Left lung (tissue), 10 donors: ENCODE results near the gene EFR3B. TPM values are rescaled to one million over a fixed set of nuclear protein-coding genes. Genes with fewer than 3 reads are reported as not detected.

Source experiments
- ATAC-seq: fragments of 200-7000 bp; cut with Tn5 transposase; one replicate; pipeline ENCODE4 v1.9.1; 2020; ENCODE audit warnings: moderate library complexity
- DNase-seq, 4 donors: peaks; one replicate each; pipeline ENCODE4 v3.0.0-alpha.2; 2013 to 2020
- H3K27ac ChIP-seq, 2 donors: fragments of 200-600 bp; sonication (generic) in 1 of 2; one replicate each; pipeline versions ENCODE4 v1.5.0 to v1.8.0; 2020 to 2021
- H3K27me3 ChIP-seq, 2 donors: fragments of 200-600 bp; sonication (generic) in 1 of 2; one replicate each; pipeline versions ENCODE4 v1.5.0 to v1.8.0; 2020 to 2021
- H3K36me3 ChIP-seq, 2 donors: fragments of 200-600 bp; sonication (generic) in 1 of 2; one replicate each; pipeline versions ENCODE4 v1.5.0 to v1.8.0; 2020 to 2021
- H3K4me1 ChIP-seq, 2 donors: fragments of 200-600 bp; one replicate each; pipeline ENCODE4 v1.8.0; 2021
- H3K4me3 ChIP-seq, 2 donors: fragments of 200-600 bp; sonication (generic) in 1 of 2; one replicate each; pipeline versions ENCODE4 v1.5.0 to v1.8.0; 2020 to 2021; ENCODE audit warnings: mild to moderate bottlenecking in 1 of 2
- H3K9me3 ChIP-seq, 2 donors: fragments of 200-600 bp; sonication (generic) in 1 of 2; one replicate each; pipeline versions ENCODE4 v1.5.0 to v1.8.0; 2020 to 2021
- CTCF ChIP-seq, 2 donors: fragments of 200-600 bp; sonication (generic) in 1 of 2; IDR thresholded peaks; one replicate each; pipeline versions ENCODE4 v1.5.0 to v1.8.0; 2021; ENCODE audit warnings: antibody characterized with exemption in 2 of 2
- intact Hi-C, 2 donors: fragments of 100-400 bp; cut with DNase I; formaldehyde crosslinking; loops; one replicate each; pipeline versions ENCODE4 v1.11.2 to v1.14.2; 2022
- polyA plus RNA-seq, 6 donors: library from polyadenylated mRNA; unstranded; fragments of 120-200 nt; gene quantifications; one replicate each; pipeline ENCODE4 v1.2.1, GENCODE V29; 2013; ENCODE audit not compliant: insufficient read length in 6 of 6
- total RNA-seq, 2 donors: library from RNA; stranded (reverse); fragmentation: NEBNext Ultra II Directional; extraction: Animal tissue kit (Norgen Biotek cat#: 25700); gene quantifications; one replicate each; pipeline ENCODE4 v1.2.1, GENCODE V29; 2021
- donor health status: DM: no; HTN: yes; CAD: no.
- donor health status: DM: no; HTN: no; CAD: no.

Gene EFR3B
- total and polyA plus RNA-seq, 8 donors, result 2.4 to 10.5 (median 7.6) TPM

- TF ChIP-seq CTCF (IDR thresholded peaks at IDR 0.05), result no peak
- H3K4me3 ChIP-seq, result no peak overlapping the region
- no peaks in the 10 kb centered on the region for H3K36me3 ChIP-seq
- intact Hi-C loops, result no loop called here
- no peak overlapping the region for H3K27ac ChIP-seq
- DNase-seq (no peak), ATAC-seq (no peak)
- H3K9me3 ChIP-seq, result no peaks in the 10 kb centered on the region
- peaks cover 0 to 4% of the 10 kb centered on the region in 2 donors for H3K4me1 ChIP-seq
- peaks cover 13 to 46% of the 10 kb centered on the region in 2 donors for H3K27me3 ChIP-seq
These were observed 131.8 kb downstream of the EFR3B start for GRCh38 chr2:25173719-25174118.

GRCh38 chr2:25174192-25174861 is 132.5 kb downstream of the EFR3B start:
- no peaks in the 10 kb centered on the region for H3K4me1 ChIP-seq
- intact Hi-C loops, result no loop called here
- no peaks in the 10 kb centered on the region for H3K36me3 ChIP-seq
- no peak for ATAC-seq
- H3K27me3 ChIP-seq, result peaks cover 7 to 46% of the 10 kb centered on the region in 2 donors
- no peak for TF ChIP-seq CTCF (IDR thresholded peaks at IDR 0.05)
- H3K27ac ChIP-seq, result no peak overlapping the region
- no peaks in the 10 kb centered on the region for H3K9me3 ChIP-seq
- no peak for DNase-seq
- no peak overlapping the region for H3K4me3 ChIP-seq

GRCh38 chr2:25176138-25176537 is 134.3 kb downstream of the EFR3B start:
- DNase-seq (no peak), ATAC-seq (no peak)
- Histone ChIP-seq H3K36me3 (no peaks in the 10 kb centered on the region), H3K4me3 (no peak overlapping the region), H3K27me3 (peaks cover 0 to 41% of the 10 kb centered on the region in 2 donors), H3K9me3 (no peaks in the 10 kb centered on the region), H3K27ac (no peak overlapping the region), H3K4me1 (no peaks in the 10 kb centered on the region)
- TF ChIP-seq CTCF (IDR thresholded peaks at IDR 0.05), result no peak
- intact Hi-C loops, result no loop called here

- H3K4me1 ChIP-seq, result no peaks in the 10 kb centered on the region
- no peaks in the 10 kb centered on the region for H3K9me3 ChIP-seq
- no peak overlapping the region for H3K4me3 ChIP-seq
- TF ChIP-seq CTCF (IDR thresholded peaks at IDR 0.05), result no peak
- intact Hi-C loops, result no loop called here
- H3K36me3 ChIP-seq, result no peaks in the 10 kb centered on the region
- no peak overlapping the region for H3K27ac ChIP-seq
- peaks cover 0 to 39% of the 10 kb centered on the region in 2 donors for H3K27me3 ChIP-seq
- DNase-seq (no peak), ATAC-seq (no peak)
These were observed 134.8 kb downstream of the EFR3B start for GRCh38 chr2:25176541-25177181.

GRCh38 chr2:25177211-25177611 is 135.3 kb downstream of the EFR3B start:
- no peaks in the 10 kb centered on the region for H3K36me3 ChIP-seq
- ATAC-seq (no peak), DNase-seq (no peak)
- peaks cover 0 to 1% of the 10 kb centered on the region in 2 donors for H3K9me3 ChIP-seq
- H3K4me1 ChIP-seq, result no peaks in the 10 kb centered on the region
- no peak overlapping the region for H3K4me3 ChIP-seq
- H3K27me3 ChIP-seq, result peaks cover 0 to 39% of the 10 kb centered on the region in 2 donors
- intact Hi-C loops, result no loop called here
- H3K27ac ChIP-seq, result no peak overlapping the region
- TF ChIP-seq CTCF (IDR thresholded peaks at IDR 0.05), result no peak
